ENCODE data around the gene ARL5A.

- no peak for TF ChIP-seq CTCF (conservative IDR thresholded peaks at IDR 0.05; ENCODE audit: low read depth, low read length)
- no peak for TF ChIP-seq EZH2 (IDR thresholded peaks at IDR 0.05; ENCODE audit: borderline replicate concordance, low read depth, low read length, poor library complexity, severe bottlenecking)
Observed at GRCh38 chr2:151819920-151820319, 8.3 kb downstream of the ARL5A start.
